GM18951 (cell line): ENCODE data around the gene HTR7.

Source experiments
- POLR2A ChIP-seq: IDR thresholded peaks from 4 replicates; pipeline ENCODE4 v1.6.1; 2011; ENCODE audit warnings: mild to moderate bottlenecking; ENCODE audit not compliant: insufficient read length, insufficient read depth; ENCODE audit errors: extremely low read depth
- in situ Hi-C: fragments of 300-500 bp; cut with MboI; formaldehyde crosslinking; loops from one replicate; pipeline ENCODE4 v1.12.0; 2022; ENCODE audit warnings: low sequenced_read_pairs, mixed read lengths, inconsistent platforms; ENCODE audit not compliant: unreplicated experiment

The HTR7 gene

GRCh38 chr10:90779548-90779947, 78.3 kb downstream of the HTR7 start:
- in situ Hi-C loops = no loop called here
- TF ChIP-seq POLR2A = no peak

GRCh38 chr10:90777621-90778020, 80.2 kb downstream of the HTR7 start:
- no peak for TF ChIP-seq POLR2A
- in situ Hi-C loops = no loop called here

- in situ Hi-C loops = no loop called here
- TF ChIP-seq POLR2A = no peak
Observed at GRCh38 chr10:90775351-90776028, 82.3 kb downstream of the HTR7 start.

GRCh38 chr10:90769946-90770841, 87.6 kb downstream of the HTR7 start:
- no peak for TF ChIP-seq POLR2A
- in situ Hi-C loops = loop anchor here (10.0 kb wide), 1 partner anchor 95 kb away; no protein-coding TSS in a partner anchor

- in situ Hi-C loops = no loop called here
- no peak for TF ChIP-seq POLR2A
Observed at GRCh38 chr10:90751107-90751997, 106.5 kb downstream of the HTR7 start.

GRCh38 chr10:90746829-90747228, 111.0 kb downstream of the HTR7 start:
- no peak for TF ChIP-seq POLR2A
- in situ Hi-C loops = loop anchor here (25.0 kb wide), 1 partner anchor 960 kb away; no protein-coding TSS in a partner anchor

- no peak for TF ChIP-seq POLR2A
- in situ Hi-C loops = loop anchor here (25.0 kb wide), 1 partner anchor 958 kb away; no protein-coding TSS in a partner anchor
Observed at GRCh38 chr10:90745565-90745964, 112.3 kb downstream of the HTR7 start.

GRCh38 chr10:90743291-90743690, 114.5 kb downstream of the HTR7 start:
- no peak for TF ChIP-seq POLR2A
- in situ Hi-C loops = loop anchor here (25.0 kb wide), 1 partner anchor 956 kb away; no protein-coding TSS in a partner anchor

- no peak for TF ChIP-seq POLR2A
- in situ Hi-C loops = loop anchor here (25.0 kb wide), 1 partner anchor 955 kb away; no protein-coding TSS in a partner anchor
Observed at GRCh38 chr10:90741926-90742565, 115.8 kb downstream of the HTR7 start.

GRCh38 chr10:90740265-90740664, 117.6 kb downstream of the HTR7 start:
- TF ChIP-seq POLR2A = no peak
- in situ Hi-C loops = loop anchor here (25.0 kb wide), 1 partner anchor 953 kb away; no protein-coding TSS in a partner anchor

GRCh38 chr10:90738885-90739284, 119.0 kb downstream of the HTR7 start:
- in situ Hi-C loops = loop anchor here (25.0 kb wide), 1 partner anchor 952 kb away; no protein-coding TSS in a partner anchor
- TF ChIP-seq POLR2A = no peak

GRCh38 chr10:90734415-90734814, 123.4 kb downstream of the HTR7 start:
- TF ChIP-seq POLR2A = no peak
- in situ Hi-C loops = loop anchor here (25.0 kb wide), 1 partner anchor 947 kb away; no protein-coding TSS in a partner anchor
